Vagina (tissue), 2 donors: ENCODE results near the gene BTF3L4.

Experiments
- POLR2A ChIP-seq, 2 donors: fragments of 450-650 bp; IDR thresholded peaks; one replicate each; pipeline ENCODE4 v1.6.1; 2017; ENCODE audit warnings: antibody characterized with exemption in 2 of 2, mild to moderate bottlenecking in 2 of 2, moderate library complexity in 2 of 2
- TF ChIP-seq, protein P1 (sequence below), 3 experiments: fragments of 450-650 bp in 2 of 3; fragments of 200-600 bp in 1 of 3; sonication (generic) in 1 of 3; IDR thresholded peaks; one replicate each; pipeline ENCODE4 v1.5.1; 2017 to 2019; ENCODE audit warnings: antibody characterized with exemption in 3 of 3, mild to moderate bottlenecking in 2 of 3, moderate library complexity in 2 of 3

DNA sequence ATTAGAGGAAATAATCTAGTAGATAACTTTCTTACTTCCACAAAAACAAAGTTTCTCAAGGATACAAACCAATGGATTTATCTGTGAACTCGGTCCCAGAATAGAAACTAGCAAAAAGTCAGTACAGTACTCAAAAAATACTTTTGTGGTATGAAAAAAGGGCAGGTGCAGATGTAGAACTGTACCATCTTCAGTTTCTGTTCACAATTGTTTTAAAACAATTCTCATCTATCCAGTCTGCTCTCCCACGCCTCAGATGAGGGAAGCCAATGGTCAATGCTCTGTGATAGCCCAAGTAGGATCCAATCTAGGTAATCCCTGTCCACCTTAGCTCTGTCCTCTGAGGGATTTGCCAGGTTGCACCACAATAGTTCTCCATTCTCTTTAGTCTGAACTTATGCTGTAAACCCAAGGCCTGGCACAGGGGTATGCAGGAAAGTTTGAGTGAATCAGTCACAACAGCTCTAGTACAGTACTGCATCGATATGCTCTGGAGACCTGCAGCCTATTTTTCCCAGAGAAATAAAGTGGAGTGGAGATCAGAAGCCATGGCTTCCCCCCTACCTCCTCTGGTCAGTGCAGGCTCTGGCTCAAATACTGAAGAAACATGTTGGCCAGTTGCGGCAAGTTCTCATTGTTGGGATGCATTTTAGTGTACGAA lies 23.8 kb upstream of the BTF3L4 start:
- TF ChIP-seq, protein P1, sequence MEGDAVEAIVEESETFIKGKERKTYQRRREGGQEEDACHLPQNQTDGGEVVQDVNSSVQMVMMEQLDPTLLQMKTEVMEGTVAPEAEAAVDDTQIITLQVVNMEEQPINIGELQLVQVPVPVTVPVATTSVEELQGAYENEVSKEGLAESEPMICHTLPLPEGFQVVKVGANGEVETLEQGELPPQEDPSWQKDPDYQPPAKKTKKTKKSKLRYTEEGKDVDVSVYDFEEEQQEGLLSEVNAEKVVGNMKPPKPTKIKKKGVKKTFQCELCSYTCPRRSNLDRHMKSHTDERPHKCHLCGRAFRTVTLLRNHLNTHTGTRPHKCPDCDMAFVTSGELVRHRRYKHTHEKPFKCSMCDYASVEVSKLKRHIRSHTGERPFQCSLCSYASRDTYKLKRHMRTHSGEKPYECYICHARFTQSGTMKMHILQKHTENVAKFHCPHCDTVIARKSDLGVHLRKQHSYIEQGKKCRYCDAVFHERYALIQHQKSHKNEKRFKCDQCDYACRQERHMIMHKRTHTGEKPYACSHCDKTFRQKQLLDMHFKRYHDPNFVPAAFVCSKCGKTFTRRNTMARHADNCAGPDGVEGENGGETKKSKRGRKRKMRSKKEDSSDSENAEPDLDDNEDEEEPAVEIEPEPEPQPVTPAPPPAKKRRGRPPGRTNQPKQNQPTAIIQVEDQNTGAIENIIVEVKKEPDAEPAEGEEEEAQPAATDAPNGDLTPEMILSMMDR (IDR thresholded peaks at IDR 0.05), result no peak
- TF ChIP-seq POLR2A (IDR thresholded peaks at IDR 0.05), result no peak
